ENCODE data around the gene CADPS2.

GRCh38 chr7:122301858-122302760 lies 584.2 kb downstream of the CADPS2 start:
- TF ChIP-seq CTCF (IDR thresholded peaks at IDR 0.05 in 4 of 5, conservative IDR thresholded peaks at IDR 0.05 in 1 of 5) = no peak
- TF ChIP-seq POLR2A (IDR thresholded peaks at IDR 0.05) = no peak
